Thoracic aorta (tissue), 2 donors: ENCODE measurements around the gene CDK6. TPM values are rescaled to one million over a fixed set of nuclear protein-coding genes. Genes with fewer than 3 reads are reported as not detected.

ENCODE experiments used
- ATAC-seq: fragments of 150-250 bp; one replicate; pipeline ENCODE4 v1.8.0; 2017; ENCODE audit warnings: low read depth; ENCODE audit not compliant: insufficient number of reproducible peaks, low FRiP score
- DNase-seq: peaks from one replicate; pipeline ENCODE4 v3.0.0-alpha.2; 2020; ENCODE audit warnings: low spot score
- H3K27ac ChIP-seq, 2 donors: fragments of 200-600 bp; sonication (generic); 1 replicate in 1 of 2; 2 replicates in 1 of 2; pipeline ENCODE4 v1.5.1; 2016; ENCODE audit warnings: mild to moderate bottlenecking in 2 of 2, moderate library complexity in 2 of 2
- H3K27me3 ChIP-seq: fragments of 200-600 bp; sonication (generic); replicated peaks from 2 replicates; pipeline ENCODE4 v1.6.0; 2016; ENCODE audit warnings: mild to moderate bottlenecking; ENCODE audit not compliant: insufficient read depth
- H3K36me3 ChIP-seq: fragments of 200-600 bp; sonication (generic); one replicate; pipeline ENCODE4 v1.5.1; 2016
- H3K4me1 ChIP-seq, 2 donors: fragments of 200-600 bp; sonication (generic); 1 replicate in 1 of 2; 2 replicates in 1 of 2; pipeline versions ENCODE4 v1.5.1 to v1.6.0; 2016; ENCODE audit warnings: low read depth in 2 of 2, mild to moderate bottlenecking in 1 of 2; ENCODE audit not compliant: control insufficient read depth in 1 of 2
- H3K4me3 ChIP-seq: fragments of 200-600 bp; sonication (generic); 2 replicates; pipeline ENCODE4 v1.5.1; 2016; ENCODE audit warnings: mild to moderate bottlenecking
- H3K9me3 ChIP-seq: fragments of 200-600 bp; sonication (generic); 2 replicates; pipeline ENCODE4 v1.5.1; 2016
- CTCF ChIP-seq: fragments of 200-600 bp; sonication (generic); IDR thresholded peaks from one replicate; pipeline ENCODE4 v1.5.1; 2019; ENCODE audit warnings: antibody characterized with exemption
- total RNA-seq, 2 donors: library from RNA; depleted of rRNA; stranded (reverse); fragments of >200 nt; gene quantifications; one replicate each; pipeline versions ENCODE4 v1.1.0 to v1.2.3, GENCODE V29; 2016

Gene CDK6
- total RNA-seq, 2 donors from 2014 or later, result 25.5 to 31.8 TPM

GRCh38 chr7:92755680-92756079 is 80.7 kb downstream of the CDK6 start:
- Histone ChIP-seq H3K27me3 (no peaks in the 10 kb centered on the region), H3K4me3 (no peak overlapping the region), H3K36me3 (no peaks in the 10 kb centered on the region), H3K4me1 (peaks cover 15 to 28% of the 10 kb centered on the region in 2 donors), H3K27ac (no peak overlapping the region), H3K9me3 (no peaks in the 10 kb centered on the region)
- no peak for TF ChIP-seq CTCF
- ATAC-seq (no peak), DNase-seq (no peak)

GRCh38 chr7:92754919-92755581 is 81.3 kb downstream of the CDK6 start:
- H3K4me3 ChIP-seq, result no peak overlapping the region
- ATAC-seq (no peak), DNase-seq (no peak)
- H3K27me3 ChIP-seq, result no peaks in the 10 kb centered on the region
- no peak for TF ChIP-seq CTCF
- H3K36me3 ChIP-seq, result no peaks in the 10 kb centered on the region
- peaks cover 15 to 28% of the 10 kb centered on the region in 2 donors for H3K4me1 ChIP-seq
- no peaks in the 10 kb centered on the region for H3K9me3 ChIP-seq
- no peak overlapping the region for H3K27ac ChIP-seq

GRCh38 chr7:92753614-92754013 is 82.8 kb downstream of the CDK6 start:
- no peaks in the 10 kb centered on the region for H3K36me3 ChIP-seq
- ATAC-seq (no peak), DNase-seq (no peak)
- TF ChIP-seq CTCF, result no peak
- no peak overlapping the region for H3K4me3 ChIP-seq
- H3K27ac ChIP-seq, result no peak overlapping the region
- H3K4me1 ChIP-seq, result peaks cover 15 to 28% of the 10 kb centered on the region in 2 donors
- no peaks in the 10 kb centered on the region for H3K9me3 ChIP-seq
- no peaks in the 10 kb centered on the region for H3K27me3 ChIP-seq

- Histone ChIP-seq H3K4me1 (peaks cover 15 to 28% of the 10 kb centered on the region in 2 donors), H3K36me3 (no peaks in the 10 kb centered on the region), H3K4me3 (no peak overlapping the region), H3K9me3 (no peaks in the 10 kb centered on the region), H3K27ac (no peak overlapping the region), H3K27me3 (no peaks in the 10 kb centered on the region)
- ATAC-seq (no peak), DNase-seq (no peak)
- no peak for TF ChIP-seq CTCF
Measured at GRCh38 chr7:92751902-92752901, 84.2 kb downstream of the CDK6 start.

- Histone ChIP-seq H3K27ac (no peak overlapping the region), H3K4me3 (no peak overlapping the region), H3K9me3 (no peaks in the 10 kb centered on the region), H3K4me1 (peaks cover 15 to 28% of the 10 kb centered on the region in 2 donors), H3K36me3 (no peaks in the 10 kb centered on the region), H3K27me3 (no peaks in the 10 kb centered on the region)
- DNase-seq (no peak), ATAC-seq (no peak)
- no peak for TF ChIP-seq CTCF
Measured at GRCh38 chr7:92750946-92751345, 85.4 kb downstream of the CDK6 start.
